HepG2 (cell line): ENCODE measurements around the gene CNPPD1. TPM values are rescaled to one million over a fixed set of nuclear protein-coding genes. Genes with fewer than 3 reads are reported as not detected.
A peak's percentile ranks its signal among the peaks of the same experiment; 100 is the strongest.

Source experiments
- BORCS8-MEF2B ChIP-seq: sonication (generic); formaldehyde crosslinking; IDR thresholded peaks from 2 replicates; pipeline ENCODE4 v1.8.0; 2022; ENCODE audit warnings: mild to moderate bottlenecking, missing genetic modification reagents
- HNRNPH1 ChIP-seq: fragments of 200-400 bp; formaldehyde crosslinking; optimal IDR thresholded peaks from 2 replicates; pipeline ENCODE3; 2017; ENCODE audit warnings: mild to moderate bottlenecking, low read depth, low read length
- HNRNPL ChIP-seq: fragments of 200-400 bp; formaldehyde crosslinking; IDR thresholded peaks from 2 replicates; pipeline ENCODE4 v1.6.1; 2017; ENCODE audit warnings: mild to moderate bottlenecking, low read depth, low read length
- JDP2 ChIP-seq: sonication (generic); formaldehyde crosslinking; IDR thresholded peaks from 2 replicates; pipeline ENCODE4 v1.8.1; 2022; ENCODE audit warnings: missing genetic modification reagents, borderline replicate concordance
- SP1 ChIP-seq, 2 experiments: fragments of 450-650 bp in 1 of 2; sonication (generic) in 1 of 2; formaldehyde crosslinking in 1 of 2; IDR thresholded peaks; 2 replicates each; pipeline versions ENCODE4 v1.4.0 to v1.6.1; 2016 to 2020; ENCODE audit warnings: missing genetic modification reagents in 1 of 2
- TRIM24 ChIP-seq: sonication (generic); formaldehyde crosslinking; IDR thresholded peaks from 2 replicates; pipeline ENCODE4 v1.8.0; 2022; ENCODE audit warnings: mild to moderate bottlenecking, missing genetic modification reagents
- ZBTB1 ChIP-seq: sonication (generic); formaldehyde crosslinking; IDR thresholded peaks from 2 replicates; pipeline ENCODE4 v1.4.0; 2020; ENCODE audit warnings: missing genetic modification reagents, borderline replicate concordance
- ZBTB34 ChIP-seq: sonication (generic); formaldehyde crosslinking; IDR thresholded peaks from 2 replicates; pipeline ENCODE4 v1.8.0; 2022; ENCODE audit warnings: mild to moderate bottlenecking, missing genetic modification reagents
- ZNF18 ChIP-seq: sonication (generic); formaldehyde crosslinking; IDR thresholded peaks from 2 replicates; pipeline ENCODE4 v1.8.0; 2022; ENCODE audit warnings: mild to moderate bottlenecking, missing genetic modification reagents; ENCODE audit not compliant: insufficient replicate concordance
- ZNF205 ChIP-seq: IDR thresholded peaks from 2 replicates; pipeline ENCODE4 v1.6.1; 2018; ENCODE audit warnings: missing biosample characterization, missing genetic modification reagents
- ZNF343 ChIP-seq: sonication (generic); formaldehyde crosslinking; IDR thresholded peaks from 2 replicates; pipeline ENCODE4 v1.4.0; 2020; ENCODE audit warnings: mild to moderate bottlenecking, missing genetic modification reagents
- ZNF777 ChIP-seq: sonication (generic); formaldehyde crosslinking; IDR thresholded peaks from 2 replicates; pipeline ENCODE4 v1.4.0; 2020; ENCODE audit warnings: missing genetic modification reagents
- ZSCAN29 ChIP-seq: sonication (generic); formaldehyde crosslinking; conservative IDR thresholded peaks from 2 replicates; pipeline ENCODE4 v1.4.0; 2020; ENCODE audit warnings: mild to moderate bottlenecking, missing genetic modification reagents
- polyA plus RNA-seq, 8 experiments: library from polyadenylated mRNA; depleted of rRNA in 3 of 8; stranded (reverse) in 7 of 8; unstranded in 1 of 8; fragments of >200 nt; fragmentation: Illumina TruSeq in 4 of 8; extraction: Trizol in 4 of 8; gene quantifications; 2 replicates each; pipeline versions ENCODE4 v1.2.1 to v1.2.3, GENCODE V29; 2011 to 2016; ENCODE audit warnings: low read depth in 4 of 8, missing spikeins in 1 of 8, mixed read lengths in 1 of 8; ENCODE audit not compliant: insufficient read depth in 1 of 8
- total RNA-seq, 5 experiments: library from RNA; depleted of rRNA; stranded (reverse); fragments of >200 nt; fragmentation: Illumina TruSeq; extraction: Trizol; gene quantifications; 2 replicates each; pipeline ENCODE4 v1.2.3, GENCODE V29; 2016; ENCODE audit warnings: low read depth in 1 of 5
- TF ChIP-seq, protein P1 (sequence below): sonication (generic); formaldehyde crosslinking; IDR thresholded peaks from 2 replicates; pipeline ENCODE4 v1.4.0; 2020; ENCODE audit warnings: missing genetic modification reagents, mild to moderate bottlenecking, borderline replicate concordance
- TF ChIP-seq, protein P2 (sequence below): sonication (generic); formaldehyde crosslinking; IDR thresholded peaks from 2 replicates; pipeline ENCODE4 v1.8.0; 2023; ENCODE audit warnings: mild to moderate bottlenecking, missing genetic modification reagents
- TF ChIP-seq, protein P3 (sequence below): sonication (generic); formaldehyde crosslinking; IDR thresholded peaks from 2 replicates; pipeline ENCODE4 v1.4.0; 2020; ENCODE audit warnings: mild to moderate bottlenecking, missing genetic modification reagents
- TF ChIP-seq, protein P4 (sequence below): sonication (generic); formaldehyde crosslinking; IDR thresholded peaks from 2 replicates; pipeline ENCODE4 v1.4.0; 2020; ENCODE audit warnings: low read depth, mild to moderate bottlenecking, missing genetic modification reagents

Gene CNPPD1
- total and polyA plus RNA-seq, 2 of the 13 experiments (the other 11 are each of a cell fraction or from before 2014, with no cell fraction given): 35.5 to 49.4 TPM

GRCh38 chr2:219218732-219219701, 42.3 kb upstream of the CNPPD1 start, which contains the start of gene ABCB6 (continued):
- TF ChIP-seq, protein P1, sequence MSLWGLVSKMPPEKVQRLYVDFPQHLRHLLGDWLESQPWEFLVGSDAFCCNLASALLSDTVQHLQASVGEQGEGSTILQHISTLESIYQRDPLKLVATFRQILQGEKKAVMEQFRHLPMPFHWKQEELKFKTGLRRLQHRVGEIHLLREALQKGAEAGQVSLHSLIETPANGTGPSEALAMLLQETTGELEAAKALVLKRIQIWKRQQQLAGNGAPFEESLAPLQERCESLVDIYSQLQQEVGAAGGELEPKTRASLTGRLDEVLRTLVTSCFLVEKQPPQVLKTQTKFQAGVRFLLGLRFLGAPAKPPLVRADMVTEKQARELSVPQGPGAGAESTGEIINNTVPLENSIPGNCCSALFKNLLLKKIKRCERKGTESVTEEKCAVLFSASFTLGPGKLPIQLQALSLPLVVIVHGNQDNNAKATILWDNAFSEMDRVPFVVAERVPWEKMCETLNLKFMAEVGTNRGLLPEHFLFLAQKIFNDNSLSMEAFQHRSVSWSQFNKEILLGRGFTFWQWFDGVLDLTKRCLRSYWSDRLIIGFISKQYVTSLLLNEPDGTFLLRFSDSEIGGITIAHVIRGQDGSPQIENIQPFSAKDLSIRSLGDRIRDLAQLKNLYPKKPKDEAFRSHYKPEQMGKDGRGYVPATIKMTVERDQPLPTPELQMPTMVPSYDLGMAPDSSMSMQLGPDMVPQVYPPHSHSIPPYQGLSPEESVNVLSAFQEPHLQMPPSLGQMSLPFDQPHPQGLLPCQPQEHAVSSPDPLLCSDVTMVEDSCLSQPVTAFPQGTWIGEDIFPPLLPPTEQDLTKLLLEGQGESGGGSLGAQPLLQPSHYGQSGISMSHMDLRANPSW (CRISPR knock-in tag): no peak
- TF ChIP-seq ZNF777 (CRISPR knock-in tag): peak; percentile 82
- no peak for TF ChIP-seq HNRNPL
- no peak for TF ChIP-seq HNRNPH1
- peak; percentile 99 for TF ChIP-seq BORCS8-MEF2B
- TF ChIP-seq, protein P2, sequence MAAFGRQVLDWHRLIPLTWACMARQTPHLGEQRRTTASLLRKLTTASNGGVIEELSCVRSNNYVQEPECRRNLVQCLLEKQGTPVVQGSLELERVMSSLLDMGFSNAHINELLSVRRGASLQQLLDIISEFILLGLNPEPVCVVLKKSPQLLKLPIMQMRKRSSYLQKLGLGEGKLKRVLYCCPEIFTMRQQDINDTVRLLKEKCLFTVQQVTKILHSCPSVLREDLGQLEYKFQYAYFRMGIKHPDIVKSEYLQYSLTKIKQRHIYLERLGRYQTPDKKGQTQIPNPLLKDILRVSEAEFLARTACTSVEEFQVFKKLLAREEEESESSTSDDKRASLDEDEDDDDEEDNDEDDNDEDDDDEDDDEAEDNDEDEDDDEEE: peak; percentile 96; the same call in 1 of the 2 replicates
- TF ChIP-seq, protein P3, sequence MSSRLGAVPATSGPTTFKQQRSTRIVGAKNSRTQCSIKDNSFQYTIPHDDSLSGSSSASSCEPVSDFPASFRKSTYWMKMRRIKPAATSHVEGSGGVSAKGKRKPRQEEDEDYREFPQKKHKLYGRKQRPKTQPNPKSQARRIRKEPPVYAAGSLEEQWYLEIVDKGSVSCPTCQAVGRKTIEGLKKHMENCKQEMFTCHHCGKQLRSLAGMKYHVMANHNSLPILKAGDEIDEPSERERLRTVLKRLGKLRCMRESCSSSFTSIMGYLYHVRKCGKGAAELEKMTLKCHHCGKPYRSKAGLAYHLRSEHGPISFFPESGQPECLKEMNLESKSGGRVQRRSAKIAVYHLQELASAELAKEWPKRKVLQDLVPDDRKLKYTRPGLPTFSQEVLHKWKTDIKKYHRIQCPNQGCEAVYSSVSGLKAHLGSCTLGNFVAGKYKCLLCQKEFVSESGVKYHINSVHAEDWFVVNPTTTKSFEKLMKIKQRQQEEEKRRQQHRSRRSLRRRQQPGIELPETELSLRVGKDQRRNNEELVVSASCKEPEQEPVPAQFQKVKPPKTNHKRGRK: peak; percentile 53; the same call in 1 of the 2 replicates
- peak; percentile 76 for TF ChIP-seq ZBTB1 (CRISPR knock-in tag)
- no peak for TF ChIP-seq ZNF343 (CRISPR knock-in tag)
- peak; percentile 94; the same call in 1 of the 2 replicates for TF ChIP-seq ZBTB34
- TF ChIP-seq SP1 (IDR thresholded peaks at IDR 0.05): no peak
- peak; percentile 95 for TF ChIP-seq SP1 (CRISPR knock-in tag; IDR thresholded peaks at IDR 0.05)
- TF ChIP-seq, protein P4, sequence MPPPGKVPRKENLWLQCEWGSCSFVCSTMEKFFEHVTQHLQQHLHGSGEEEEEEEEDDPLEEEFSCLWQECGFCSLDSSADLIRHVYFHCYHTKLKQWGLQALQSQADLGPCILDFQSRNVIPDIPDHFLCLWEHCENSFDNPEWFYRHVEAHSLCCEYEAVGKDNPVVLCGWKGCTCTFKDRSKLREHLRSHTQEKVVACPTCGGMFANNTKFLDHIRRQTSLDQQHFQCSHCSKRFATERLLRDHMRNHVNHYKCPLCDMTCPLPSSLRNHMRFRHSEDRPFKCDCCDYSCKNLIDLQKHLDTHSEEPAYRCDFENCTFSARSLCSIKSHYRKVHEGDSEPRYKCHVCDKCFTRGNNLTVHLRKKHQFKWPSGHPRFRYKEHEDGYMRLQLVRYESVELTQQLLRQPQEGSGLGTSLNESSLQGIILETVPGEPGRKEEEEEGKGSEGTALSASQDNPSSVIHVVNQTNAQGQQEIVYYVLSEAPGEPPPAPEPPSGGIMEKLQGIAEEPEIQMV (CRISPR knock-in tag): peak; percentile 40; the same call in 1 of the 2 replicates
- peak; percentile 46; the same call in 1 of the 2 replicates for TF ChIP-seq JDP2 (CRISPR knock-in tag)
- TF ChIP-seq ZSCAN29: no peak
- peak; percentile 93 for TF ChIP-seq ZNF18 (CRISPR knock-in tag)
- peak; percentile 81; the same call in 1 of the 2 replicates for TF ChIP-seq ZNF205 (CRISPR knock-in tag)
- TF ChIP-seq TRIM24 (CRISPR knock-in tag): no peak
